Osteoblast (primary cell): ENCODE measurements around the gene REG3A. TPM values are rescaled to one million over a fixed set of nuclear protein-coding genes. Genes with fewer than 3 reads are reported as not detected.

Source experiments
- DNase-seq: peaks from one replicate; pipeline ENCODE4 v3.0.0; 2011; ENCODE audit warnings: low spot score, mixed read lengths; ENCODE audit not compliant: insufficient read length; ENCODE audit errors: missing footprints
- H2AFZ ChIP-seq: 2 replicates; pipeline ENCODE4 v1.6.0; 2011; ENCODE audit warnings: mild to moderate bottlenecking, low read length
- H3K27ac ChIP-seq: 2 replicates; pipeline ENCODE4 v1.5.1; 2011; ENCODE audit warnings: mild to moderate bottlenecking, low read depth, low read length, moderate library complexity
- H3K27me3 ChIP-seq: 2 replicates; pipeline ENCODE4 v1.6.0; 2012; ENCODE audit warnings: mild to moderate bottlenecking, control low read depth, inconsistent platforms, low read length, moderate library complexity; ENCODE audit not compliant: insufficient read depth
- H3K36me3 ChIP-seq: 2 replicates; pipeline ENCODE4 v1.5.1; 2011; ENCODE audit warnings: mild to moderate bottlenecking, low read length, control low read depth, moderate library complexity; ENCODE audit not compliant: insufficient read depth
- H3K4me1 ChIP-seq: 2 replicates; pipeline ENCODE4 v1.5.1; 2011; ENCODE audit warnings: mild to moderate bottlenecking, low read length, control low read depth, moderate library complexity; ENCODE audit not compliant: insufficient read depth
- H3K4me2 ChIP-seq: 2 replicates; pipeline ENCODE4 v1.6.0; 2011; ENCODE audit warnings: mild to moderate bottlenecking, low read length; ENCODE audit not compliant: insufficient read depth
- H3K4me3 ChIP-seq: fragments of 200-600 bp; sonication (generic); 3 replicates; pipeline ENCODE4 v1.5.1; 2012; ENCODE audit warnings: mild to moderate bottlenecking, low read length, inconsistent platforms; ENCODE audit not compliant: insufficient read depth
- H3K79me2 ChIP-seq: 2 replicates; pipeline ENCODE4 v1.6.0; 2012; ENCODE audit warnings: mild to moderate bottlenecking, low read length, control low read depth, inconsistent platforms; ENCODE audit not compliant: insufficient read depth
- H3K9me3 ChIP-seq: 2 replicates; pipeline ENCODE4 v1.5.1; 2011; ENCODE audit warnings: low read depth, low read length, control low read depth
- H4K20me1 ChIP-seq: 2 replicates; pipeline ENCODE4 v1.6.0; 2012; ENCODE audit warnings: mild to moderate bottlenecking, low read length, control low read depth; ENCODE audit not compliant: insufficient read depth
- total RNA-seq: library from RNA; depleted of rRNA; stranded (reverse); fragments of >200 nt; gene quantifications from 2 replicates; pipeline ENCODE4 v1.2.3, GENCODE V29; 2012
- TF ChIP-seq, protein P1 (sequence below): IDR thresholded peaks from 2 replicates; pipeline ENCODE4 v1.5.1; 2011; ENCODE audit warnings: mild to moderate bottlenecking, low read depth, low read length, moderate library complexity; ENCODE audit errors: extremely low read depth

The REG3A gene
- total RNA-seq, 1 donor: not detected

DNA sequence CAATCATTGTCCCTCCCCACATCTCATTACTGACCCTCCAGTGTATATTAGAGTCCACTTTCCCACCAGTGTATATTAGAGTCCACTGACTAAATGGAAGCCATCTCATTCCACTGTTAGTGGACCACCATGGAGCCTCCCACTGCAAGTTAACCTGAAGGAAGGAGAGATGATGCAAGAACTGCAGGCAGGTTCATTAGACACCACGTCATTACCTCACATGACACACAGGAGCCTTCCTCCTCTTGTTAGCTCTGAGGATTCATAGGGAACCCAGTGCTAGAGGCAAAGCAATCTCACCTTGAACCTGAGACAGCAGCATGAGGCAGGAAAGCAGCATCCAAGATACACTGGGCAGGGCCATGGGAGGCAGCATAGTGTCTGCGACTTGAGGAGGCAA lies 523 bp downstream of the REG3A start:
- no peak overlapping the region for H2AFZ ChIP-seq
- H3K4me2 ChIP-seq: no peak overlapping the region
- no peaks in the 10 kb centered on the region for H3K9me3 ChIP-seq
- TF ChIP-seq, protein P1, sequence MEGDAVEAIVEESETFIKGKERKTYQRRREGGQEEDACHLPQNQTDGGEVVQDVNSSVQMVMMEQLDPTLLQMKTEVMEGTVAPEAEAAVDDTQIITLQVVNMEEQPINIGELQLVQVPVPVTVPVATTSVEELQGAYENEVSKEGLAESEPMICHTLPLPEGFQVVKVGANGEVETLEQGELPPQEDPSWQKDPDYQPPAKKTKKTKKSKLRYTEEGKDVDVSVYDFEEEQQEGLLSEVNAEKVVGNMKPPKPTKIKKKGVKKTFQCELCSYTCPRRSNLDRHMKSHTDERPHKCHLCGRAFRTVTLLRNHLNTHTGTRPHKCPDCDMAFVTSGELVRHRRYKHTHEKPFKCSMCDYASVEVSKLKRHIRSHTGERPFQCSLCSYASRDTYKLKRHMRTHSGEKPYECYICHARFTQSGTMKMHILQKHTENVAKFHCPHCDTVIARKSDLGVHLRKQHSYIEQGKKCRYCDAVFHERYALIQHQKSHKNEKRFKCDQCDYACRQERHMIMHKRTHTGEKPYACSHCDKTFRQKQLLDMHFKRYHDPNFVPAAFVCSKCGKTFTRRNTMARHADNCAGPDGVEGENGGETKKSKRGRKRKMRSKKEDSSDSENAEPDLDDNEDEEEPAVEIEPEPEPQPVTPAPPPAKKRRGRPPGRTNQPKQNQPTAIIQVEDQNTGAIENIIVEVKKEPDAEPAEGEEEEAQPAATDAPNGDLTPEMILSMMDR: no peak
- H4K20me1 ChIP-seq: no peaks in the 10 kb centered on the region
- H3K27ac ChIP-seq: no peak overlapping the region
- H3K4me3 ChIP-seq: no peak overlapping the region
- no peaks in the 10 kb centered on the region for H3K27me3 ChIP-seq
- no peaks in the 10 kb centered on the region for H3K36me3 ChIP-seq
- no peak for DNase-seq
- no peaks in the 10 kb centered on the region for H3K4me1 ChIP-seq
- no peaks in the 10 kb centered on the region for H3K79me2 ChIP-seq

DNA sequence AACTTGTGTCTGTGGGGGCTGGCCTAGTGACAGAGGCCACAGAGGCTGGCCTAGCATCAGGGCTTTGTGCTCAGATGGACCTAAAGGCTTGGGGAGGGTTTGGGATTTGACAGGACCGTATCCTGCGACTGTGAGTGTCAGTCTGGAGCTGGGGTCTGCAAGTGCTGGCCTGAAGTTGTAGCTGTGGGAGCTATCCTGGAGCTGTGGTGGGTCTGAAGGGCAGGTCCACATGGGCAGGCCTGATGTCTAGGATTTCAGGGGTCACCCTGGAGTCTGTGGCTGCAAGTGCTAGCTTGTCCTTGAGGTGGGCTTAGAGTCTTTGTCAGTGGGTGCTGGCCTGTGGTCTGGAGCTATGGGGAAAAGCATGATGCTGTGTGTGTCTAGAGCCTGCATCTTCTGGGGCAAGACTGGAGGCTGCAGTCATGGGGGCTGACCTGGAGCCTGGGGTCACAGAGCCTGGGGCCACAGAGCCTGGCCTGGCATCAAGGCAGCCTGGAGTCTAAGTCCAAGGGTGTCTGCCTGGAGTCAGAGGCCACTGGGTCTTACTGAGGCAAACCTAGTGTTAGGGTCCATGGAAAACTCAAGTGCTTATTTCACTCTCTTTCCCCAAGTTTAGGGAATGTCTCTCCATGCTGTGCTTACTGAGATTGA lies 3.6 kb downstream of the REG3A start:
- DNase-seq: no peak
- H3K79me2 ChIP-seq: no peaks in the 10 kb centered on the region
- no peaks in the 10 kb centered on the region for H3K9me3 ChIP-seq
- H3K4me2 ChIP-seq: no peak overlapping the region
- TF ChIP-seq, protein P1: no peak
- no peaks in the 10 kb centered on the region for H4K20me1 ChIP-seq
- no peaks in the 10 kb centered on the region for H3K36me3 ChIP-seq
- H3K4me3 ChIP-seq: no peak overlapping the region
- no peak overlapping the region for H2AFZ ChIP-seq
- no peaks in the 10 kb centered on the region for H3K27me3 ChIP-seq
- H3K4me1 ChIP-seq: no peaks in the 10 kb centered on the region
- no peak overlapping the region for H3K27ac ChIP-seq

DNA sequence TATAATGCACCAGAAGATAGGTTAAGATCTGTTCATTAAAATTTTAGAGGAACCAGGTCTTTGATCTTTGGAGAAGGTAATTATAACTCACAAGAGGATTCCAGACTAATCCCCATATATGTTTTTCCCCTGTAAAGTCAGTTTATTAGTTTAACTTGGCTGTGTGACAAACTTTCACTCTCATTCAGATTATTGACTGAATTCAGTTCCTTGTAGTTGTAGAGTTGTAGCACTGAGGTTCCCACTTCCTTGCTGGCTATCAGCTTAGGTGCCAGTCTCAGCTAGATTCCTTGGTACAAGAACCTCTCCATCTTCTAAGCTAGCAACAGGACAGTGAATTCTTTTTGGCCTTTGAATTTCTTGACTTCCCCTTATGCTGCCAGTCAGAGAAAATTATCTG lies 20.1 kb downstream of the REG3A start:
- TF ChIP-seq, protein P1: no peak
- no peaks in the 10 kb centered on the region for H3K27me3 ChIP-seq
- no peaks in the 10 kb centered on the region for H3K79me2 ChIP-seq
- H4K20me1 ChIP-seq: no peaks in the 10 kb centered on the region
- no peak overlapping the region for H2AFZ ChIP-seq
- DNase-seq: no peak
- no peak overlapping the region for H3K4me3 ChIP-seq
- no peaks in the 10 kb centered on the region for H3K4me1 ChIP-seq
- H3K9me3 ChIP-seq: no peaks in the 10 kb centered on the region
- H3K27ac ChIP-seq: no peak overlapping the region
- no peaks in the 10 kb centered on the region for H3K36me3 ChIP-seq
- no peak overlapping the region for H3K4me2 ChIP-seq

DNA sequence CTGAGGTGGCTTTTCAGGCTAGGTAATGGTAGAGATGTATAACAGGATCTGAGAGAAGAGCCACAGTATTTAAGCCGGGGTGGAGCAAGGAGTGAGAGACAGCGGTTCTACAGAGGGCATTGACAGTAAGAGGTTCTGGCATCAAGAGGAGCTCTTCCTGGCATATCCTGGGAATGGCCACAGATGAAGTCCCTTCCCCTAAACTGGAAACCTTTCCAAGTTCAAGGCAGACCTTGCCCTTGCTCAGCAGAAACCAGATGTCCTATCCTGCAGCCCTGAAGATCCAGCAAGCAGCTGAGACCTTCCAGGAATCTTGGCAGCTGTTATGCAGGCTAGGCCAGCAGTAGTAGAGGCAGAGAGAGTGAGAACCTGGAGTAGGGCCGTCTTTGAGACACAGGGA lies 21.2 kb downstream of the REG3A start:
- DNase-seq: no peak
- no peaks in the 10 kb centered on the region for H3K27me3 ChIP-seq
- no peak overlapping the region for H3K4me2 ChIP-seq
- no peaks in the 10 kb centered on the region for H3K79me2 ChIP-seq
- H3K4me3 ChIP-seq: no peak overlapping the region
- no peak overlapping the region for H3K27ac ChIP-seq
- no peaks in the 10 kb centered on the region for H3K4me1 ChIP-seq
- no peaks in the 10 kb centered on the region for H3K9me3 ChIP-seq
- no peak overlapping the region for H2AFZ ChIP-seq
- TF ChIP-seq, protein P1: no peak
- no peaks in the 10 kb centered on the region for H3K36me3 ChIP-seq
- no peaks in the 10 kb centered on the region for H4K20me1 ChIP-seq
